Endodermal cell (in vitro differentiated cells): Measurements from ENCODE around the gene CCDC92. TPM values are rescaled to one million over a fixed set of nuclear protein-coding genes. Genes with fewer than 3 reads are reported as not detected.
A peak's percentile ranks its signal among the peaks of the same experiment; 100 is the strongest.

Source experiments
- DNase-seq: peaks from one replicate; pipeline ENCODE4 v3.0.0-alpha.2; 2017
- H3K27ac ChIP-seq: 2 replicates; pipeline ENCODE4 v1.5.1; 2013; ENCODE audit warnings: mild to moderate bottlenecking, low read depth, low read length, moderate library complexity
- H3K27me3 ChIP-seq: 2 replicates; pipeline ENCODE4 v1.6.1; 2013; ENCODE audit warnings: mild to moderate bottlenecking, low read length, moderate library complexity; ENCODE audit not compliant: insufficient read depth, control insufficient read depth, poor library complexity, severe bottlenecking
- H3K36me3 ChIP-seq: 2 replicates; pipeline ENCODE4 v1.7.0; 2013; ENCODE audit warnings: mild to moderate bottlenecking, low read length, moderate library complexity; ENCODE audit not compliant: control insufficient read depth, insufficient read depth
- H3K4me1 ChIP-seq: one replicate; pipeline ENCODE4 v1.7.0; 2013; ENCODE audit warnings: low read length; ENCODE audit not compliant: control insufficient read depth, insufficient read depth
- H3K4me3 ChIP-seq: 2 replicates; pipeline ENCODE4 v1.5.1; 2013; ENCODE audit warnings: mild to moderate bottlenecking, low read length, moderate library complexity
- H3K9ac ChIP-seq: 2 replicates; pipeline ENCODE4 v1.6.1; 2013; ENCODE audit warnings: mild to moderate bottlenecking, low read length, moderate library complexity; ENCODE audit not compliant: poor library complexity, severe bottlenecking; ENCODE audit errors: extremely low read depth
- H3K9me3 ChIP-seq: 2 replicates; pipeline ENCODE4 v1.6.1; 2013; ENCODE audit warnings: mild to moderate bottlenecking, low read length, moderate library complexity; ENCODE audit not compliant: control insufficient read depth
- H3K27ac Mint-ChIP-seq: 2 replicates; pipeline ENCODE4 v1.8.0; 2020; ENCODE audit warnings: mixed read lengths
- H3K27me3 Mint-ChIP-seq: 2 replicates; pipeline ENCODE4 v1.8.0; 2021; ENCODE audit warnings: mild to moderate bottlenecking, mixed read lengths; ENCODE audit not compliant: insufficient read depth
- H3K36me3 Mint-ChIP-seq: 2 replicates; pipeline ENCODE4 v1.8.0; 2020; ENCODE audit warnings: low read depth, mixed read lengths
- H3K4me1 Mint-ChIP-seq: 2 replicates; pipeline ENCODE4 v1.8.0; 2020; ENCODE audit warnings: mixed read lengths
- H3K4me3 Mint-ChIP-seq: 2 replicates; pipeline ENCODE4 v1.8.0; 2020; ENCODE audit warnings: mild to moderate bottlenecking, moderate library complexity, mixed read lengths
- H3K9me3 Mint-ChIP-seq: 2 replicates; pipeline ENCODE4 v1.8.0; 2020; ENCODE audit warnings: mild to moderate bottlenecking, mixed read lengths
- WGBS, 2 experiments: methylation state at CpG; one replicate each; pipeline versions ENCODE4 v1.1.5 to v1.1.7; 2013; ENCODE audit warnings: missing lambda C conversion rate in 2 of 2, mixed read lengths in 1 of 2; ENCODE audit not compliant: insufficient coverage in 1 of 2, insufficient read length in 1 of 2; 5-methylcytosine and 5-hydroxymethylcytosine counted together
- total RNA-seq, 2 donors: library from RNA; stranded (reverse); fragmentation: NEBNext Ultra II Directional in 1 of 2; extraction: Animal tissue kit (Norgen Biotek cat#: 25700) in 1 of 2; gene quantifications; 2 replicates in 1 of 2; 3 replicates in 1 of 2; pipeline ENCODE4 v1.2.1, GENCODE V29; 2021
- TF ChIP-seq, protein P1 (sequence below): fragments of 200-600 bp; sonication (generic); conservative IDR thresholded peaks from 2 replicates; pipeline ENCODE4 v1.5.0; 2021; ENCODE audit warnings: antibody characterized with exemption, mild to moderate bottlenecking

The CCDC92 gene
- total RNA-seq, 2 donors from 2014 or later: 37.9 to 45.1 TPM

DNA sequence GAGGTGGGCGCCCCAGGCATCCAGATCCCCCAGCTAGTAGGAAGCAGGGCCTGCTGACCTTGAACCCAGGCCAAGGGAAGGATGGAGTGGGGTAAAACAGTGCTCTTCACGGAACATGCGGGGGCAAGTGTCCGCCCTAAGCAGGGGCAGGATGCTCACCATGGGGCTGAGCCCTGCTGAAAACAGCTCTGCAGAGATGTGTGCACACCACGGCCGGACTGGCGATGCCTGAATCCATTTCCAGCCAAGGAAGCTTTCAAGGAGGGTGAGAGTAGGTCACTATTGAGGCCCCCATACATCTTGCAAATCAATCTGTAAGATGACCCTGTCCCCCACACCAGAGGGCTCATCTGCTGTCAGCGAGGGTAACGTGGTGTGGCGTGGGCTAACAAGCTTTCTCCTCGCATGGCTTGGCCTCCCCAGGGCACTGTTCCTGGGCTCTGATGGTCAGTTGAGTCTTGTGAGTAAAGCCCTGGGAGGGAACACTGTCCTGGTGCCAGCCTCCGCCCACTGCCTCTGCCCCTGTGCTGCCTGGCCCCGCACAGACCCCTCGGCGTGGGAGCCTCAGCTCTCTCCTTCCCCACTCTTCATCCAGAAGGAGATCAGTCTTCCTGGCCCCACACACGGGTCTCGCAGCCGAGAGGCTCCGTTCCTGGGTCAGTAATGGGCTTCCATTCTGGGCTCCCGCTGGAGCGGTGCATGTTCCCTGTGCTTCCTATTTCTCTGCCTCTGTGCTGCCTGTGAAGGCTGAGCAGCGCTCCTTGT is 69.1 kb downstream of the CCDC92 start:
- DNase-seq: no peak

DNA sequence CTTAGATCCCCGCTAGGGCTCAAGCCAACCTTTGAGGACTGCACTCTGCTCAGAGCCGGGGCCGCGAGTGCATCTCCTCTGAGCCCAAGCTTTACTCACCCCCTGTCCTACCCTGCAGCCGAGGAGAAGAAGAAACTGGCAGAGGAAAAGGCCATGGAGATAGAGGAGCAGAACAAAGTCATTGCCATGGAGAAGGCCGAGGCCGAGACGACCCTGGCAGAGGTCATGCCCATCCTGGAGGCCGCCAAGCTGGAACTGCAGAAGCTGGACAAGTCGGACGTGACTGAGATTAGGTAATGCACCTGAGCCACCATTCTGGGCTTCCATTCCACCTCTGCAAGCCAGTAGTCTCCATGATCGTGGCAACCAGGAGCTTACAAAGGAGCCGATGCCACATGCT is 69.8 kb downstream of the CCDC92 start:
- Mint-ChIP-seq H3K27ac (no peak overlapping the region), H3K4me1 (peaks cover 6% of the 10 kb centered on the region), H3K27me3 (peaks cover 14% of the 10 kb centered on the region), H3K36me3 (no peaks in the 10 kb centered on the region), H3K4me3 (no peak overlapping the region), H3K9me3 (peaks cover 6% of the 10 kb centered on the region)
- H3K9me3 ChIP-seq: no peaks in the 10 kb centered on the region
- H3K4me1 ChIP-seq: peaks cover 3% of the 10 kb centered on the region
- no peak overlapping the region for H3K27ac ChIP-seq
- TF ChIP-seq, protein P1, sequence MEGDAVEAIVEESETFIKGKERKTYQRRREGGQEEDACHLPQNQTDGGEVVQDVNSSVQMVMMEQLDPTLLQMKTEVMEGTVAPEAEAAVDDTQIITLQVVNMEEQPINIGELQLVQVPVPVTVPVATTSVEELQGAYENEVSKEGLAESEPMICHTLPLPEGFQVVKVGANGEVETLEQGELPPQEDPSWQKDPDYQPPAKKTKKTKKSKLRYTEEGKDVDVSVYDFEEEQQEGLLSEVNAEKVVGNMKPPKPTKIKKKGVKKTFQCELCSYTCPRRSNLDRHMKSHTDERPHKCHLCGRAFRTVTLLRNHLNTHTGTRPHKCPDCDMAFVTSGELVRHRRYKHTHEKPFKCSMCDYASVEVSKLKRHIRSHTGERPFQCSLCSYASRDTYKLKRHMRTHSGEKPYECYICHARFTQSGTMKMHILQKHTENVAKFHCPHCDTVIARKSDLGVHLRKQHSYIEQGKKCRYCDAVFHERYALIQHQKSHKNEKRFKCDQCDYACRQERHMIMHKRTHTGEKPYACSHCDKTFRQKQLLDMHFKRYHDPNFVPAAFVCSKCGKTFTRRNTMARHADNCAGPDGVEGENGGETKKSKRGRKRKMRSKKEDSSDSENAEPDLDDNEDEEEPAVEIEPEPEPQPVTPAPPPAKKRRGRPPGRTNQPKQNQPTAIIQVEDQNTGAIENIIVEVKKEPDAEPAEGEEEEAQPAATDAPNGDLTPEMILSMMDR: no peak
- no peaks in the 10 kb centered on the region for H3K27me3 ChIP-seq
- H3K36me3 ChIP-seq: no peaks in the 10 kb centered on the region
- H3K4me3 ChIP-seq: no peak overlapping the region
- no peak for DNase-seq
- WGBS, 2 experiments: 93 to 97% methylated on average over 12 to 13 of the region's 13 CpGs
- H3K9ac ChIP-seq: no peak overlapping the region

More for the DNA sequence above, 69.1 kb downstream of the CCDC92 start:
- Histone ChIP-seq H3K9ac (no peak overlapping the region), H3K36me3 (no peaks in the 10 kb centered on the region), H3K9me3 (no peaks in the 10 kb centered on the region), H3K27ac (no peak overlapping the region), H3K4me1 (peaks cover 3% of the 10 kb centered on the region), H3K27me3 (no peaks in the 10 kb centered on the region), H3K4me3 (no peak overlapping the region)
- Mint-ChIP-seq H3K4me3 (no peak overlapping the region), H3K27me3 (peaks cover 14% of the 10 kb centered on the region), H3K4me1 (peaks cover 6% of the 10 kb centered on the region), H3K9me3 (peaks cover 6% of the 10 kb centered on the region), H3K36me3 (no peaks in the 10 kb centered on the region), H3K27ac (no peak overlapping the region)
- TF ChIP-seq, protein P1: no peak
- whole genome bisulfite sequencing, 2 experiments: 90 to 91% methylated on average over 17 to 22 of the region's 22 CpGs

DNA sequence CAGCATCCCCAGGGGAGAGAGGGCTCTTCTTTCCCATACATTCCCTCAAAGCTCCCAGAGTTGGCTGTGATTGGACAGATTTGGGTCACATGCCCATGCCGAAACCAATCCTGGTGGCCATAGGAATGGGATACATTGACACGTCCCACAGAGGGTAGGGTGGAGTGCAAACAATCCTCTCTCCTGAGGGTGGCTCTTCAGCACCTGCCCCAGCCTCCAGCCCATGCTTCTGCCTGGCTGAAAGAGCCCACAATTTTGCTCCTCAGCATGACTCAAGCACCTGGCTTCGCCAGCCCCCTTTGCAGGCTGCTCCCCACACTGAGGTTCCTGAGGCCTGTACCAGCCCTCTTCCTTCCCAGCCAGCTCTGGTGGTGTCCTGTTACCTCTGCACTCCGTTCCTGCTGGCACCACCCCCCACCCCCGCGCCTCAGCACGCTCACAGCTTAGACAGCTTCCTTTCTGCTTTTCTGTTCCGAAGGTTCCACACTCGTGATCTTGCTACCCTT is 71.7 kb downstream of the CCDC92 start:
- DNase-seq: peak; percentile 84

More for the DNA sequence above, 71.7 kb downstream of the CCDC92 start:
- H3K27ac ChIP-seq: no peak overlapping the region
- 54 to 62% methylated on average over 6 to 9 of the region's 9 CpGs for WGBS, 2 experiments
- TF ChIP-seq, protein P1: no peak
- no peaks in the 10 kb centered on the region for H3K36me3 ChIP-seq
- no peak overlapping the region for H3K4me3 ChIP-seq
- no peaks in the 10 kb centered on the region for H3K36me3 Mint-ChIP-seq
- no peak overlapping the region for H3K27ac Mint-ChIP-seq
- peaks cover 3% of the 10 kb centered on the region for H3K4me1 ChIP-seq
- H3K4me3 Mint-ChIP-seq: no peak overlapping the region
- no peak overlapping the region for H3K9ac ChIP-seq
- H3K9me3 ChIP-seq: no peaks in the 10 kb centered on the region
- peaks cover 6% of the 10 kb centered on the region for H3K4me1 Mint-ChIP-seq
- H3K27me3 Mint-ChIP-seq: peaks cover 14% of the 10 kb centered on the region
- no peaks in the 10 kb centered on the region for H3K27me3 ChIP-seq
- H3K9me3 Mint-ChIP-seq: peaks cover 6% of the 10 kb centered on the region
